ENCODE results near the gene HS3ST6.

- no peak for TF ChIP-seq CTCF (IDR thresholded peaks at IDR 0.05; ENCODE audit: poor library complexity)
- no peak for TF ChIP-seq EZH2 (IDR thresholded peaks at IDR 0.05; ENCODE audit: borderline replicate concordance)
- no peak for TF ChIP-seq EZH2phosphoT487 (IDR thresholded peaks at IDR 0.05; ENCODE audit: low read depth, severe bottlenecking, unreplicated experiment)
These were observed 20.1 kb upstream of the HS3ST6 start for GRCh38 chr16:1938316-1938715.
